OCI-LY3 (cell line): ENCODE data around the gene WWOX.

Source experiments
- H2AFZ ChIP-seq: fragments of 200-600, 300-600 bp; shearing (Covaris generic); 2 replicates; pipeline ENCODE4 v1.6.0; 2014; ENCODE audit warnings: antibody characterized with exemption, low read depth, low read length
- H3K27ac ChIP-seq: fragments of 200-600, 300-600 bp; sonication (generic); 2 replicates; pipeline ENCODE4 v1.5.1; 2014; ENCODE audit warnings: mild to moderate bottlenecking, low read length, moderate library complexity, mixed read lengths
- H3K27me3 ChIP-seq: fragments of 200-600, 300-600 bp; sonication (generic); 2 replicates; pipeline ENCODE4 v1.6.1; 2014; ENCODE audit warnings: low read depth, low read length, mixed read lengths
- H3K36me3 ChIP-seq: fragments of 200-600, 300-600 bp; sonication (generic); replicated peaks from 2 replicates; pipeline ENCODE3; 2014; ENCODE audit warnings: low read depth, low read length, mixed read lengths
- H3K4me1 ChIP-seq: fragments of 300-600, 200-600 bp; sonication (generic); 2 replicates; pipeline ENCODE4 v1.6.1; 2014; ENCODE audit warnings: low read length, mixed read lengths
- H3K4me2 ChIP-seq: fragments of 200-600, 300-600 bp; sonication (generic); 2 replicates; pipeline ENCODE4 v1.6.1; 2014; ENCODE audit warnings: low read length, mixed read lengths
- H3K4me3 ChIP-seq: fragments of 300-600, 200-600 bp; sonication (generic); 2 replicates; pipeline ENCODE4 v1.5.1; 2014; ENCODE audit warnings: antibody characterized with exemption, mild to moderate bottlenecking, low read length, moderate library complexity
- H3K79me2 ChIP-seq: fragments of 300-600, 200-600 bp; shearing (Covaris generic); 2 replicates; pipeline ENCODE4 v1.6.1; 2014; ENCODE audit warnings: mild to moderate bottlenecking, low read length, mixed read lengths
- H3K9ac ChIP-seq: fragments of 300-600, 200-600 bp; shearing (Covaris generic); 2 replicates; pipeline ENCODE4 v1.6.0; 2014; ENCODE audit warnings: mild to moderate bottlenecking, low read length, moderate library complexity
- H3K9me3 ChIP-seq: fragments of 200-600, 300-600 bp; shearing (Covaris generic); 2 replicates; pipeline ENCODE4 v1.6.1; 2014; ENCODE audit warnings: low read length, mixed read lengths; ENCODE audit not compliant: insufficient read depth
- H4K20me1 ChIP-seq: fragments of 200-600, 300-600 bp; sonication (generic); 2 replicates; pipeline ENCODE4 v1.6.1; 2016; ENCODE audit warnings: low read length, mixed read lengths; ENCODE audit not compliant: insufficient read depth
- CTCF ChIP-seq: fragments of 200-600, 300-600 bp; sonication (generic); IDR thresholded peaks from 2 replicates; pipeline ENCODE4 v1.5.1; 2014; ENCODE audit warnings: antibody characterized with exemption, low read length, low read depth
- EZH2phosphoT487 ChIP-seq: fragments of 200-600 bp; shearing (Covaris generic); IDR thresholded peaks from 2 replicates; pipeline ENCODE4 v1.6.1; 2018; ENCODE audit warnings: antibody characterized with exemption, mixed run types, low read depth

WWOX gene

DNA sequence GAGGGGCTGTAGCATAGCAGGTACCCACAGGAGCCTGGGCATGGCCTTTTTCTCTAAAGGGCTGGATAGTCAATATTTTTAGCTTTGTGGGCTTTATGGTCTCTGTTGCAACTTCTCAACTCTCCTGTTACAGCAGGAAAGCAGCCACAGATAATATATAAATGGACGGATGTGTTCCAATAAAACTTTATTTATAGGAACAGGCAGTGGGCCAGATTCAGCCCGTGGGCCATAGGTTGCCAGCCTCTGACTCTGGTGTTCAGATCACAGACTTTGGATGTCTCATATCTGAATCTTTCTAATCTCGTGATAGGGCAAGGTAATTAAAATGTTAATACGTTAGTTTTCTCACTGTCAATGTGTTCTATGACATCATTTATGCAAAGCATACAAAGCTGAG, 136.4 kb downstream of the WWOX start:
- Histone ChIP-seq H3K9ac (no peak overlapping the region), H3K79me2 (no peaks in the 10 kb centered on the region), H3K4me3 (no peak overlapping the region), H3K4me1 (no peaks in the 10 kb centered on the region), H2AFZ (no peak overlapping the region), H3K36me3 (no peaks in the 10 kb centered on the region), H3K27me3 (no peaks in the 10 kb centered on the region), H3K4me2 (no peak overlapping the region), H3K27ac (no peak overlapping the region), H3K9me3 (no peaks in the 10 kb centered on the region), H4K20me1 (no peaks in the 10 kb centered on the region)
- TF ChIP-seq EZH2phosphoT487 (no peak), CTCF (no peak)

GRCh38 chr16:78237841-78238240, 138.4 kb downstream of the WWOX start:
- H3K4me2 ChIP-seq = no peak overlapping the region
- TF ChIP-seq EZH2phosphoT487 = no peak
- no peak for TF ChIP-seq CTCF
- H3K79me2 ChIP-seq = no peaks in the 10 kb centered on the region
- no peaks in the 10 kb centered on the region for H3K9me3 ChIP-seq
- H3K27ac ChIP-seq = no peak overlapping the region
- H4K20me1 ChIP-seq = no peaks in the 10 kb centered on the region
- H3K36me3 ChIP-seq = no peaks in the 10 kb centered on the region
- H2AFZ ChIP-seq = no peak overlapping the region
- no peak overlapping the region for H3K9ac ChIP-seq
- no peaks in the 10 kb centered on the region for H3K27me3 ChIP-seq
- H3K4me1 ChIP-seq = no peaks in the 10 kb centered on the region
- no peak overlapping the region for H3K4me3 ChIP-seq

DNA sequence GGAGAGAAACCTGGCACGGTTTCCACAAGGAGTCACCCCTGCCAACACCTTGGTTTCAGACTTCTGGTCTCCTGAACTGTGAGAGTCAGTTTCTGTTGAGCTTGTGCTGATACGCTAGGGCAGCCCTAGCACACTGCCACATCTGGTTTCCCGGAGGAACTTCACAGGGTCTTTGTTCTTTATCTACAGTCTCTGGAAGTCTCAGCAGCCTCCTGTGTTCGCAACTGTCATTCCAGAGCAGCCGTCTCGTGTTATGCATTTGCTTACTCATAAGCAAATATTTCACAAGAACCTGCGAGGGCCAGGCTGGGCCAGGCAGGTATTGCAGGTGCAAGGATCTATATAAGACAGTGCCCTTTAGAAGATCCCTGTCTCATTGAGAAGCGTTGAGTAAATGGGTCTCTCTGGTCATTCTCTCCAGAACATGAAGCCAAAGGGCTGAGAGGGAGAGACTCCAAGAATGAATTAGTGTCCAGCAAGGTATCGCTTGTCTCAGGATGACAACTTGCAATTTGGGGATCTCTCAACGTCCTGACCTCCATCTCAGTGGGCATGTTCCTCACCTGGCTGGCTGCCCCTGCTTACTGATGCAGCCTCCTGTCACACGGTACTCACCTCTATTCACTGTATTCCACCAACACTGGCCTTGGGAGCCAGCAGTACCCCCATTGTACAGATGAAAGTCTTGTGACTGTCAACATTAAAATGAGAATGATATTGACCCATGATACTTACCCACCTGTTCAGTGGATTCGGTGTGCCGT, 141.2 kb downstream of the WWOX start:
- no peak overlapping the region for H3K27ac ChIP-seq
- no peaks in the 10 kb centered on the region for H3K4me1 ChIP-seq
- H3K9ac ChIP-seq = no peak overlapping the region
- no peaks in the 10 kb centered on the region for H3K36me3 ChIP-seq
- no peak overlapping the region for H3K4me2 ChIP-seq
- TF ChIP-seq EZH2phosphoT487 = no peak
- no peak for TF ChIP-seq CTCF
- H3K27me3 ChIP-seq = no peaks in the 10 kb centered on the region
- H3K79me2 ChIP-seq = no peaks in the 10 kb centered on the region
- no peak overlapping the region for H3K4me3 ChIP-seq
- no peaks in the 10 kb centered on the region for H4K20me1 ChIP-seq
- no peaks in the 10 kb centered on the region for H3K9me3 ChIP-seq
- H2AFZ ChIP-seq = no peak overlapping the region

DNA sequence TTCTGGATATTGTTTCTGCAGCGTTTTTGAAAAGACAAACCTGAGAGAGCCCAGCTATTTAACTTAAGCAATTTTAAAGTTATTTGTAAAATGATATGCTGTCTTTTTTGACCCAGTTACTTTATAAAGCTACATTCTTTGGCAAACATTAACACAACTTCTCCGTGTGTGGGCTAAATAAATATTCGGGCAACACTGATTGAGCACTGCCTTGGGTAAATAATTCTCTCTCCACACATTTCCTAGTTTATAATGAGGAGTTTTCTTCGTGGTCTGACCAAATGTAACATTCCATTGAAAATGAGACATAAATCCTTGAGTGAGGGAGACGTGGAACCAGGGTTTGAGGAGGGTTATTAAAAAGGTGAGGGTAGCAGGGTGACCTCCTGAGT, 142.8 kb downstream of the WWOX start:
- H3K4me2 ChIP-seq = no peak overlapping the region
- H3K4me3 ChIP-seq = no peak overlapping the region
- no peak overlapping the region for H2AFZ ChIP-seq
- TF ChIP-seq EZH2phosphoT487 = no peak
- TF ChIP-seq CTCF = no peak
- no peaks in the 10 kb centered on the region for H3K36me3 ChIP-seq
- no peaks in the 10 kb centered on the region for H3K79me2 ChIP-seq
- H3K27ac ChIP-seq = no peak overlapping the region
- H4K20me1 ChIP-seq = no peaks in the 10 kb centered on the region
- H3K9me3 ChIP-seq = no peaks in the 10 kb centered on the region
- no peaks in the 10 kb centered on the region for H3K4me1 ChIP-seq
- no peak overlapping the region for H3K9ac ChIP-seq
- H3K27me3 ChIP-seq = no peaks in the 10 kb centered on the region
